IMR-90 (cell line): ENCODE measurements around the gene IGF2BP3. TPM values are rescaled to one million over a fixed set of nuclear protein-coding genes. Genes with fewer than 3 reads are reported as not detected.

ENCODE experiments used
- ATAC-seq: fragments of 200-7000 bp; cut with Tn5 transposase; 2 replicates; pipeline ENCODE4 v1.9.1; 2020; ENCODE audit warnings: low read depth, mild to moderate bottlenecking, moderate library complexity
- BruUV-seq: library from RNA; stranded (reverse); fragments of 400-500 nt; replicated peaks from 2 replicates; lab custom pipeline; 2021; lab: Mats Ljungman, UMichigan
- CTCF ChIA-PET: fragments of 300-600 bp; formaldehyde crosslinking; extraction: SDS; loops from one replicate; lab custom pipeline; 2021; ENCODE audit warnings: antibody characterized with exemption; lab: Yijun Ruan, JAX
- POLR2A ChIA-PET: fragments of 300-600 bp; sonication (Branson Sonifier 250); formaldehyde crosslinking; loops from one replicate; lab custom pipeline; 2022; ENCODE audit warnings: antibody characterized with exemption; ENCODE audit not compliant: unreplicated experiment; lab: Charles Lee
- DNase-seq: peaks from one replicate; pipeline ENCODE4 v3.0.0; 2013
- H2AFZ ChIP-seq: replicated peaks from 2 replicates; pipeline ENCODE3; 2013; ENCODE audit warnings: low read length, mild to moderate bottlenecking; ENCODE audit not compliant: poor library complexity
- H2AK5ac ChIP-seq: 2 replicates; pipeline ENCODE4 v1.6.1; 2013; ENCODE audit warnings: low read depth, low read length, inconsistent platforms
- H2AK9ac ChIP-seq: replicated peaks from 2 replicates; pipeline ENCODE3; 2013; ENCODE audit warnings: mild to moderate bottlenecking, low read depth, low read length, moderate library complexity; ENCODE audit not compliant: poor library complexity
- H2BK120ac ChIP-seq: 2 replicates; pipeline ENCODE4 v1.6.1; 2013; ENCODE audit warnings: low read depth, low read length, inconsistent platforms
- H2BK15ac ChIP-seq: 3 replicates; pipeline ENCODE4 v1.6.1; 2013; ENCODE audit warnings: low read depth, low read length, inconsistent platforms
- H2BK20ac ChIP-seq: 2 replicates; pipeline ENCODE4 v1.6.1; 2013; ENCODE audit warnings: low read depth, mild to moderate bottlenecking, inconsistent platforms, low read length, moderate library complexity
- H2BK5ac ChIP-seq: 2 replicates; pipeline ENCODE4 v1.6.1; 2013; ENCODE audit warnings: mild to moderate bottlenecking, low read depth, low read length, inconsistent platforms; ENCODE audit not compliant: poor library complexity, severe bottlenecking
- H3K14ac ChIP-seq: replicated peaks from 2 replicates; pipeline ENCODE4 v1.6.1; 2013; ENCODE audit warnings: low read depth, low read length, inconsistent platforms
- H3K18ac ChIP-seq: 2 replicates; pipeline ENCODE4 v1.6.1; 2013; ENCODE audit warnings: low read depth, low read length, control low read depth
- H3K23ac ChIP-seq: 2 replicates; pipeline ENCODE4 v1.6.1; 2013; ENCODE audit warnings: low read depth, low read length, inconsistent platforms
- H3K27ac ChIP-seq: 2 replicates; pipeline ENCODE4 v1.5.1; 2013; ENCODE audit warnings: mild to moderate bottlenecking, control low read depth, low read length; ENCODE audit not compliant: insufficient read depth
- H3K27me3 ChIP-seq: 2 replicates; pipeline ENCODE4 v1.6.1; 2013; ENCODE audit warnings: low read length; ENCODE audit not compliant: control insufficient read depth, insufficient read depth
- H3K36me3 ChIP-seq: 2 replicates; pipeline ENCODE4 v1.6.1; 2013; ENCODE audit warnings: low read length, mixed read lengths; ENCODE audit not compliant: control insufficient read depth, insufficient read depth
- H3K4ac ChIP-seq: 2 replicates; pipeline ENCODE4 v1.6.1; 2013; ENCODE audit warnings: low read depth, low read length, inconsistent platforms
- H3K4me1 ChIP-seq: 2 replicates; pipeline ENCODE4 v1.6.1; 2013; ENCODE audit warnings: low read length, mixed read lengths; ENCODE audit not compliant: control insufficient read depth, insufficient read depth
- H3K4me2 ChIP-seq: 2 replicates; pipeline ENCODE4 v1.6.1; 2013; ENCODE audit warnings: low read depth, mild to moderate bottlenecking, control low read depth, low read length, moderate library complexity
- H3K4me3 ChIP-seq: 2 replicates; pipeline ENCODE4 v1.5.1; 2013; ENCODE audit warnings: low read depth, mild to moderate bottlenecking, control low read depth, low read length, moderate library complexity; ENCODE audit not compliant: insufficient read depth
- H3K56ac ChIP-seq: 2 replicates; pipeline ENCODE4 v1.6.1; 2013; ENCODE audit warnings: low read length, inconsistent platforms; ENCODE audit not compliant: insufficient read depth; ENCODE audit errors: extremely low read depth
- H3K79me1 ChIP-seq, 2 experiments: 2 replicates each; pipeline ENCODE4 v1.6.1; 2013; ENCODE audit warnings: low read length in 2 of 2, inconsistent platforms in 1 of 2, low read depth in 1 of 2
- H3K9ac ChIP-seq: 2 replicates; pipeline ENCODE4 v1.6.1; 2013; ENCODE audit warnings: low read depth, low read length, control low read depth
- H3K9me1 ChIP-seq: 2 replicates; pipeline ENCODE4 v1.6.1; 2013; ENCODE audit warnings: low read length, inconsistent platforms; ENCODE audit not compliant: insufficient read depth
- H3K9me3 ChIP-seq: 2 replicates; pipeline ENCODE4 v1.6.1; 2013; ENCODE audit warnings: low read length; ENCODE audit not compliant: control insufficient read depth, insufficient read depth
- H4K20me1 ChIP-seq: 2 replicates; pipeline ENCODE4 v1.6.1; 2013; ENCODE audit warnings: low read length, inconsistent platforms; ENCODE audit not compliant: insufficient read depth
- H4K5ac ChIP-seq: 2 replicates; pipeline ENCODE4 v1.6.1; 2013; ENCODE audit warnings: mild to moderate bottlenecking, low read depth, low read length, control low read depth
- H4K8ac ChIP-seq, 2 experiments: 2 replicates each; pipeline ENCODE4 v1.6.1; 2013; ENCODE audit warnings: low read depth in 2 of 2, low read length in 2 of 2, control low read depth in 1 of 2, inconsistent platforms in 1 of 2
- H4K91ac ChIP-seq: 2 replicates; pipeline ENCODE4 v1.6.1; 2013; ENCODE audit warnings: low read depth, low read length, inconsistent platforms; ENCODE audit not compliant: insufficient read depth
- BHLHE40 ChIP-seq: fragments of 150-350 bp; IDR thresholded peaks from 2 replicates; pipeline ENCODE4 v1.6.1; 2016; ENCODE audit warnings: mild to moderate bottlenecking, low read depth, low read length
- CEBPB ChIP-seq: IDR thresholded peaks from 2 replicates; pipeline ENCODE4 v1.6.1; 2012; ENCODE audit warnings: low read depth, low read length, improper control_type of control experiment
- CHD1 ChIP-seq: IDR thresholded peaks from 2 replicates; pipeline ENCODE4 v1.6.1; 2012; ENCODE audit warnings: low read depth, low read length, improper control_type of control experiment
- FOS ChIP-seq: fragments of 150-350 bp; IDR thresholded peaks from 2 replicates; pipeline ENCODE4 v1.6.1; 2016; ENCODE audit warnings: low read depth, low read length
- MAFK ChIP-seq: IDR thresholded peaks from 2 replicates; pipeline ENCODE4 v1.6.1; 2012; ENCODE audit warnings: low read depth, low read length, improper control_type of control experiment
- MAZ ChIP-seq: IDR thresholded peaks from 2 replicates; pipeline ENCODE4 v1.6.1; 2012; ENCODE audit warnings: low read depth, mild to moderate bottlenecking, low read length, improper control_type of control experiment, moderate library complexity, borderline replicate concordance
- MXI1 ChIP-seq: IDR thresholded peaks from 2 replicates; pipeline ENCODE4 v1.6.1; 2012; ENCODE audit warnings: low read depth, mild to moderate bottlenecking, low read length, moderate library complexity, borderline replicate concordance
- NFE2L2 ChIP-seq: fragments of 150-350 bp; IDR thresholded peaks from 2 replicates; pipeline ENCODE4 v1.6.1; 2016; ENCODE audit warnings: low read depth, mild to moderate bottlenecking, low read length
- POLR2A ChIP-seq: IDR thresholded peaks from 2 replicates; pipeline ENCODE4 v1.6.1; 2012; ENCODE audit warnings: mild to moderate bottlenecking, low read depth, low read length
- RAD21 ChIP-seq: IDR thresholded peaks from 2 replicates; pipeline ENCODE4 v1.6.1; 2012; ENCODE audit warnings: low read length, improper control_type of control experiment
- RCOR1 ChIP-seq: IDR thresholded peaks from 2 replicates; pipeline ENCODE4 v1.6.1; 2012; ENCODE audit warnings: mild to moderate bottlenecking, low read length, improper control_type of control experiment; ENCODE audit not compliant: insufficient replicate concordance
- RFX5 ChIP-seq: IDR thresholded peaks from 2 replicates; pipeline ENCODE4 v1.8.0; 2012; ENCODE audit warnings: low read depth, mild to moderate bottlenecking, low read length, moderate library complexity
- SMC3 ChIP-seq: fragments of 150-350 bp; IDR thresholded peaks from 2 replicates; pipeline ENCODE4 v1.6.1; 2016; ENCODE audit warnings: low read depth, mild to moderate bottlenecking, antibody characterized with exemption, low read length, moderate library complexity
- WGBS, 2 experiments: methylation state at CpG; one replicate each; pipeline versions ENCODE4 v1.1.5 to v1.1.7; 2013; ENCODE audit warnings: missing lambda C conversion rate in 2 of 2; ENCODE audit not compliant: insufficient read length in 1 of 2; ENCODE audit errors: extremely low coverage in 2 of 2; 5-methylcytosine and 5-hydroxymethylcytosine counted together
- dilution Hi-C: fragments of 300-500 bp; cut with HindIII; formaldehyde crosslinking; loops from one replicate; pipeline ENCODE4 v1.14.3; 2018; ENCODE audit warnings: low sequenced_read_pairs; ENCODE audit not compliant: unreplicated experiment
- in situ Hi-C: fragments of 300-500 bp; cut with MboI; formaldehyde crosslinking; loops from 3 replicates; pipeline ENCODE4 v1.14.3; 2019; ENCODE audit warnings: low sequenced_read_pairs, inconsistent platforms, mixed read lengths
- intact Hi-C: fragments of 100-400 bp; cut with micrococcal nuclease; formaldehyde crosslinking; loops from 2 replicates; pipeline ENCODE4 v1.10.0; 2022
- polyA plus RNA-seq, 3 experiments: library from polyadenylated mRNA; depleted of rRNA; stranded (reverse); fragments of >200 nt; gene quantifications; 2 replicates each; pipeline ENCODE4 v1.2.3, GENCODE V29; 2012; ENCODE audit warnings: low replicate concordance in 1 of 3
- total RNA-seq: library from RNA; depleted of rRNA; stranded (reverse); fragments of >200 nt; gene quantifications from 2 replicates; pipeline ENCODE4 v1.2.3, GENCODE V29; 2012
- TF ChIP-seq, protein P1 (sequence below): fragments of 150-350 bp; IDR thresholded peaks from 2 replicates; pipeline ENCODE4 v1.6.1; 2016; ENCODE audit warnings: low read depth, mild to moderate bottlenecking, low read length, moderate library complexity, borderline replicate concordance
- TF ChIP-seq, protein P2 (sequence below): fragments of 150-350 bp; IDR thresholded peaks from 2 replicates; pipeline ENCODE4 v1.6.1; 2017; ENCODE audit warnings: mild to moderate bottlenecking, antibody characterized with exemption, low read length, low read depth
- TF ChIP-seq, protein P3 (sequence below): conservative IDR thresholded peaks from 2 replicates; pipeline ENCODE4 v1.5.1; 2012; ENCODE audit warnings: mild to moderate bottlenecking, low read depth, low read length, improper control_type of control experiment

The IGF2BP3 gene
- total and polyA plus RNA-seq, 2 of the 4 experiments (the other 2 are of a cell fraction): 50.9 to 59.3 TPM

DNA sequence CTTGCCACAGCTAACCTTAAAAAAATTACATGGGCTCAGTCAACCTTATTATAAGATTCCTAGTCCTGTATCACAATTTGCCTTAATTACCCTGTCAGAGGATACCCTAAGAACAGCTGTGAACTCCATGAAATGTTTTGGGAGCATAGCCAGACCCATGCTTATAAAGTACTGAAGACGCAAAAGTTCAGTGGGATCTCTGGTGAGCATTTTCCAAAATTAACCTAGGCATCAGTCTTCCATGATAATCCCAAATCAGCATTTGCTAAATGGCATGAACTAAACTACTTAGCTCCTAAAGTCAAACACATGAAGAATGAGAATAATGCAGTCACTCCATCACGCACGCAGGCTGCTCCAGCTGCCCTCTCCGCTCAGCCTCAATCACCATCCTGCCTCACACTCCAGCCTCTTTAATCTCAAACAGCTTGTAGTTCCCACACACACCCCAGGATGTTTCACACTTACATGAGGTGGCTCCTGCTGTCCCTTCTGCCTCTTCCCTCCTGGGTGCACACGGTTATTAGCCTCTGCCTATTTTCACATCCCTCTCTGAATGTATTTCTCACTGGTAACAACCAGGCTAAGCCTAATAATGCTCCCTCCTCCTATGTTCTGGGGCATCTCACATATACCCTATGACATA, 15.3 kb downstream of the IGF2BP3 start:
- H3K9me1 ChIP-seq: peaks cover 14% of the 10 kb centered on the region
- no peak overlapping the region for H4K8ac ChIP-seq
- intact Hi-C loops: no loop called here
- ChIA-PET POLR2A (no interaction called here), CTCF (no interaction called here)
- H4K91ac ChIP-seq: no peak overlapping the region
- H3K18ac ChIP-seq: no peak overlapping the region
- dilution Hi-C loops: no loop called here
- H2BK20ac ChIP-seq: no peak overlapping the region
- 0 out of 2 replicates have a peak overlapping the region, but pooled peaks have one; percentile 46 for H3K14ac ChIP-seq
- no peak overlapping the region for H2BK5ac ChIP-seq
- H3K9ac ChIP-seq: no peak overlapping the region
- H4K5ac ChIP-seq: no peak overlapping the region
- H2BK120ac ChIP-seq: no peak overlapping the region
- H3K9me3 ChIP-seq: no peaks in the 10 kb centered on the region
- no TSS peak for BruUV-seq
- H3K27ac ChIP-seq: no peak overlapping the region
- no peak overlapping the region for H3K56ac ChIP-seq
- H3K36me3 ChIP-seq: peaks cover 7% of the 10 kb centered on the region; the same call in 1 of the 2 replicates
- ATAC-seq: no peak
- H3K27me3 ChIP-seq: no peaks in the 10 kb centered on the region
- no peak overlapping the region for H2AK9ac ChIP-seq
- H3K4me2 ChIP-seq: no peak overlapping the region
- 0 out of 2 replicates have a peak overlapping the region, but pooled peaks have one; percentile 34 for H3K23ac ChIP-seq
- in situ Hi-C loops: no loop called here
- peaks cover 12 to 47% of the 10 kb centered on the region in 2 experiments for H3K79me1 ChIP-seq
- H4K20me1 ChIP-seq: peaks cover 77% of the 10 kb centered on the region
- TF ChIP-seq MAZ (no peak), RFX5 (no peak), FOS (no peak), POLR2A (no peak), MXI1 (no peak), BHLHE40 (no peak), RCOR1 (no peak), NFE2L2 (no peak), CEBPB (no peak), CHD1 (no peak), RAD21 (no peak), SMC3 (no peak), MAFK (no peak)
- TF ChIP-seq, protein P1, sequence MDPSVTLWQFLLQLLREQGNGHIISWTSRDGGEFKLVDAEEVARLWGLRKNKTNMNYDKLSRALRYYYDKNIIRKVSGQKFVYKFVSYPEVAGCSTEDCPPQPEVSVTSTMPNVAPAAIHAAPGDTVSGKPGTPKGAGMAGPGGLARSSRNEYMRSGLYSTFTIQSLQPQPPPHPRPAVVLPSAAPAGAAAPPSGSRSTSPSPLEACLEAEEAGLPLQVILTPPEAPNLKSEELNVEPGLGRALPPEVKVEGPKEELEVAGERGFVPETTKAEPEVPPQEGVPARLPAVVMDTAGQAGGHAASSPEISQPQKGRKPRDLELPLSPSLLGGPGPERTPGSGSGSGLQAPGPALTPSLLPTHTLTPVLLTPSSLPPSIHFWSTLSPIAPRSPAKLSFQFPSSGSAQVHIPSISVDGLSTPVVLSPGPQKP: no peak
- TF ChIP-seq, protein P2, sequence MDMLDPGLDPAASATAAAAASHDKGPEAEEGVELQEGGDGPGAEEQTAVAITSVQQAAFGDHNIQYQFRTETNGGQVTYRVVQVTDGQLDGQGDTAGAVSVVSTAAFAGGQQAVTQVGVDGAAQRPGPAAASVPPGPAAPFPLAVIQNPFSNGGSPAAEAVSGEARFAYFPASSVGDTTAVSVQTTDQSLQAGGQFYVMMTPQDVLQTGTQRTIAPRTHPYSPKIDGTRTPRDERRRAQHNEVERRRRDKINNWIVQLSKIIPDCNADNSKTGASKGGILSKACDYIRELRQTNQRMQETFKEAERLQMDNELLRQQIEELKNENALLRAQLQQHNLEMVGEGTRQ: no peak
- TF ChIP-seq, protein P3, sequence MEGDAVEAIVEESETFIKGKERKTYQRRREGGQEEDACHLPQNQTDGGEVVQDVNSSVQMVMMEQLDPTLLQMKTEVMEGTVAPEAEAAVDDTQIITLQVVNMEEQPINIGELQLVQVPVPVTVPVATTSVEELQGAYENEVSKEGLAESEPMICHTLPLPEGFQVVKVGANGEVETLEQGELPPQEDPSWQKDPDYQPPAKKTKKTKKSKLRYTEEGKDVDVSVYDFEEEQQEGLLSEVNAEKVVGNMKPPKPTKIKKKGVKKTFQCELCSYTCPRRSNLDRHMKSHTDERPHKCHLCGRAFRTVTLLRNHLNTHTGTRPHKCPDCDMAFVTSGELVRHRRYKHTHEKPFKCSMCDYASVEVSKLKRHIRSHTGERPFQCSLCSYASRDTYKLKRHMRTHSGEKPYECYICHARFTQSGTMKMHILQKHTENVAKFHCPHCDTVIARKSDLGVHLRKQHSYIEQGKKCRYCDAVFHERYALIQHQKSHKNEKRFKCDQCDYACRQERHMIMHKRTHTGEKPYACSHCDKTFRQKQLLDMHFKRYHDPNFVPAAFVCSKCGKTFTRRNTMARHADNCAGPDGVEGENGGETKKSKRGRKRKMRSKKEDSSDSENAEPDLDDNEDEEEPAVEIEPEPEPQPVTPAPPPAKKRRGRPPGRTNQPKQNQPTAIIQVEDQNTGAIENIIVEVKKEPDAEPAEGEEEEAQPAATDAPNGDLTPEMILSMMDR: no peak
- H3K4me1 ChIP-seq: no peaks in the 10 kb centered on the region
- WGBS, 2 experiments: 72% methylated on average over 4 of the region's 5 CpGs; no CpG with 5 or more reads in 1 of the 2 experiments
- peak overlapping the region; percentile 30; the same call in 1 of the 2 replicates for H2AK5ac ChIP-seq
- no peak overlapping the region for H3K4ac ChIP-seq
- no peak overlapping the region for H2AFZ ChIP-seq
- H3K4me3 ChIP-seq: no peak overlapping the region
- no peak overlapping the region for H2BK15ac ChIP-seq
- DNase-seq: no peak
